Vagina (tissue), 2 donors: Measurements from ENCODE around the gene TPR. TPM values are rescaled to one million over a fixed set of nuclear protein-coding genes. Genes with fewer than 3 reads are reported as not detected.

ENCODE experiments used
- DNase-seq, 2 donors: peaks; one replicate each; pipeline ENCODE4 v3.0.0-alpha.2; 2017; ENCODE audit errors: extremely low spot score in 2 of 2
- H3K27ac ChIP-seq: fragments of 200-600 bp; sonication (generic); one replicate; pipeline ENCODE4 v1.5.1; 2019
- H3K27me3 ChIP-seq: fragments of 200-600 bp; sonication (generic); one replicate; pipeline ENCODE4 v1.5.1; 2019
- H3K36me3 ChIP-seq, 2 donors: fragments of 200-600 bp; sonication (generic); one replicate each; pipeline ENCODE4 v1.5.1; 2017 to 2019
- H3K4me1 ChIP-seq: fragments of 200-600 bp; sonication (generic); one replicate; pipeline ENCODE4 v1.5.1; 2019
- H3K4me3 ChIP-seq, 2 donors: fragments of 200-600 bp; sonication (generic); 1 replicate in 1 of 2; 2 replicates in 1 of 2; pipeline ENCODE4 v1.5.1; 2016 to 2019
- H3K9me3 ChIP-seq: fragments of 200-600 bp; sonication (generic); one replicate; pipeline ENCODE4 v1.5.1; 2019
- CTCF ChIP-seq, 3 experiments: fragments of 450-650 bp in 2 of 3; fragments of 200-600 bp in 1 of 3; sonication (generic) in 1 of 3; IDR thresholded peaks; one replicate each; pipeline ENCODE4 v1.5.1; 2017 to 2019; ENCODE audit warnings: antibody characterized with exemption in 3 of 3, mild to moderate bottlenecking in 2 of 3, moderate library complexity in 2 of 3
- POLR2A ChIP-seq, 2 donors: fragments of 450-650 bp; IDR thresholded peaks; one replicate each; pipeline ENCODE4 v1.6.1; 2017; ENCODE audit warnings: antibody characterized with exemption in 2 of 2, mild to moderate bottlenecking in 2 of 2, moderate library complexity in 2 of 2
- POLR2AphosphoS5 ChIP-seq, 2 donors: sonication (generic); formaldehyde crosslinking; IDR thresholded peaks; one replicate each; pipeline ENCODE4 v1.9.0; 2017; ENCODE audit warnings: antibody characterized with exemption in 2 of 2, mild to moderate bottlenecking in 2 of 2, low read depth in 1 of 2; ENCODE audit not compliant: insufficient read depth in 1 of 2
- intact Hi-C: fragments of 100-400 bp; cut with DNase I; formaldehyde crosslinking; loops from one replicate; pipeline ENCODE4 v1.15.1; 2023
- total RNA-seq: library from RNA; depleted of rRNA; stranded (reverse); fragments of >200 nt; gene quantifications from one replicate; pipeline ENCODE4 v1.2.3, GENCODE V29; 2016

The TPR gene
- total RNA-seq, 1 donor from 2014 or later = 70.5 TPM

GRCh38 chr1:186298851-186299250, 76.2 kb downstream of the TPR start:
- intact Hi-C loops = no loop called here
- TF ChIP-seq POLR2A (IDR thresholded peaks at IDR 0.05) (no peak), CTCF (IDR thresholded peaks at IDR 0.05) (no peak)
- Histone ChIP-seq H3K4me3 (no peak overlapping the region), H3K4me1 (no peaks in the 10 kb centered on the region), H3K36me3 (no peaks in the 10 kb centered on the region), H3K27me3 (no peaks in the 10 kb centered on the region), H3K9me3 (no peaks in the 10 kb centered on the region), H3K27ac (no peak overlapping the region)
- no peak for DNase-seq

- H3K9me3 ChIP-seq = no peaks in the 10 kb centered on the region
- no peaks in the 10 kb centered on the region for H3K27me3 ChIP-seq
- H3K27ac ChIP-seq = no peak overlapping the region
- no peak overlapping the region for H3K4me3 ChIP-seq
- DNase-seq = no peak
- H3K36me3 ChIP-seq = no peaks in the 10 kb centered on the region
- no peaks in the 10 kb centered on the region for H3K4me1 ChIP-seq
- intact Hi-C loops = no loop called here
- TF ChIP-seq CTCF (IDR thresholded peaks at IDR 0.05) (no peak), POLR2AphosphoS5 (IDR thresholded peaks at IDR 0.05; ENCODE audit: insufficient read depth in 1 of 2, low read depth in 1 of 2) (no peak), POLR2A (IDR thresholded peaks at IDR 0.05) (no peak)
Measured at GRCh38 chr1:186297439-186298045, 77.5 kb downstream of the TPR start.

- TF ChIP-seq POLR2A (IDR thresholded peaks at IDR 0.05) (no peak), POLR2AphosphoS5 (IDR thresholded peaks at IDR 0.05; ENCODE audit: insufficient read depth in 1 of 2, low read depth in 1 of 2) (no peak), CTCF (IDR thresholded peaks at IDR 0.05) (no peak)
- H3K4me3 ChIP-seq = no peak within 1 kb of the TSS
- intact Hi-C loops = no loop called here
- no peaks in the 10 kb centered on the region for H3K36me3 ChIP-seq
- H3K27ac ChIP-seq = no peak within 1 kb of the TSS
- H3K27me3 ChIP-seq = no peaks in the 10 kb centered on the region
- H3K4me1 ChIP-seq = no peaks in the 10 kb centered on the region
- no peak for DNase-seq
- no peaks in the 10 kb centered on the region for H3K9me3 ChIP-seq
Measured at GRCh38 chr1:186295980-186296379, 79.1 kb downstream of the TPR start, which contains the start of gene PRG4. Gene PRG4 (plus strand): TSS chr1:186296279.

- no peak for DNase-seq
- Histone ChIP-seq H3K27me3 (no peaks in the 10 kb centered on the region), H3K36me3 (no peaks in the 10 kb centered on the region), H3K4me3 (no peak overlapping the region), H3K4me1 (no peaks in the 10 kb centered on the region), H3K27ac (no peak overlapping the region), H3K9me3 (no peaks in the 10 kb centered on the region)
- intact Hi-C loops = no loop called here
- TF ChIP-seq POLR2A (IDR thresholded peaks at IDR 0.05) (no peak), CTCF (IDR thresholded peaks at IDR 0.05) (no peak)
Measured at GRCh38 chr1:186292875-186293274, 82.2 kb downstream of the TPR start.

- H3K9me3 ChIP-seq = no peaks in the 10 kb centered on the region
- no peaks in the 10 kb centered on the region for H3K4me1 ChIP-seq
- no peaks in the 10 kb centered on the region for H3K27me3 ChIP-seq
- no peak overlapping the region for H3K27ac ChIP-seq
- no peak for TF ChIP-seq CTCF (IDR thresholded peaks at IDR 0.05)
- TF ChIP-seq POLR2AphosphoS5 (IDR thresholded peaks at IDR 0.05; ENCODE audit: insufficient read depth in 1 of 2, low read depth in 1 of 2) = no peak
- no peak for TF ChIP-seq POLR2A (IDR thresholded peaks at IDR 0.05)
- no peak overlapping the region for H3K4me3 ChIP-seq
- no peak for DNase-seq
- intact Hi-C loops = no loop called here
- H3K36me3 ChIP-seq = no peaks in the 10 kb centered on the region
Measured at GRCh38 chr1:186291271-186291670, 83.8 kb downstream of the TPR start.
